GM18517 (cell line): ENCODE data around the gene NAGS.
"Not testable (repeated sequence)": the region's sequence is repeated elsewhere in the genome, so short reads cannot be mapped to it uniquely, and the experiment has no call there.

Experiments
- ATAC-seq: cut with Tn5 transposase; IDR thresholded peaks from one replicate; pipeline ENCODE4 v1.9.1; 2021; ENCODE audit warnings: mild to moderate bottlenecking, moderate library complexity; ENCODE audit not compliant: unreplicated experiment

The NAGS gene

DNA sequence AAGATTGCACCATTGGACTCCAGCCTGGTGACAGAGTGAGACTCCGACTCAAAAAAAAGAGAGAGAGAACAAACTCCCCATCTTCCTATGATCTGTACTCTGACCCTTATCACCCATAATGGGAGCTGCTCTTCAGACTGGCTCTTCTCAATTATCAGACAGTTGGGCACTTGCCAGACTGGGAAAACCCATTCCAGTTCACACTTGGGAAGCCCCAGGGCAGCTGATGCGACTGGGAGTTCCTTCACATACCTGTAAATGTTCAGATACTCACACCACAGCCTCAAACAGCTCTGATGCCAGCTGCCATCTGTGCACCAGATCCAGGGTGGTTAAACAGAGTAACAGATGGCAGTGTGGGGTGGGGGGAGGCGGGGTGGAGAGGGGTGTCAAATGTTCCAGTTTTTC is 34.2 kb downstream of the NAGS start:
- ATAC-seq = no peak

DNA sequence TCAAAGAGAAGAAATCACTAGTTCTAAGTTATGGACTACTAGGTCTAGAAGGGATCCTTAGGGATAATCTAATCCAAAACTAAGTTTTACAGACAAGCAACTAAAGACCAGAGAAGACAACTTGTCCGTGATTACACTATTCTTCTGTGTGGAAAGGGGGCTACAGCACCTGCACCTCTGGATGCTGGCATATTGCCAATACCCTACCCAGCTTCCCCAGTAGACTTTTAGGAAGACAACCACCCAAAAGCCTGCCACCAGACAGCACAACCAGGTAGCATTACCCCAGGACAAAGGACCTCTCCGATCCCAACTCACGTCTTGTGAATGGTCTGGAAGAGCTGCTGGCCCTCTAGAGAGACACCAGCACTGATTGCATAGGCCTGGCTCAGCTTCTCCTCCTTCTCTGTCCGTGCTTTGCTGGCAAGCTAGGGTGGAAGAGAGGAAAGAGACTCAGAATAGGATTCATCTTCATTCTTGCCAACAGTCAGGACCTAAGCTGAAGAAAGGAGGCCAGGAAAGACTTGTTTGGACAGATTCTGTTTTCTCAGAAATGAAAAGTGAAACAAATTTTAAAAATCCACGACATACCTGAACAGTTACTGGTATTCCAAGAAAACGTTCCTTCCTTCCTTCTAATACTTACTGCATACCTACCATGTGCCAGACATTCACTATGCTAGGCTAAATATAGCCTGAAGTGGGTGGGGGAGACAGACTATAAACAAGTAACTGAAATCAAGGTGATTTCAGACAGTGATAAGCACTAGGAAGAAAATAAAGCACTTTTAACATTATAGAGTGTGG is 35.6 kb downstream of the NAGS start:
- no peak for ATAC-seq

DNA sequence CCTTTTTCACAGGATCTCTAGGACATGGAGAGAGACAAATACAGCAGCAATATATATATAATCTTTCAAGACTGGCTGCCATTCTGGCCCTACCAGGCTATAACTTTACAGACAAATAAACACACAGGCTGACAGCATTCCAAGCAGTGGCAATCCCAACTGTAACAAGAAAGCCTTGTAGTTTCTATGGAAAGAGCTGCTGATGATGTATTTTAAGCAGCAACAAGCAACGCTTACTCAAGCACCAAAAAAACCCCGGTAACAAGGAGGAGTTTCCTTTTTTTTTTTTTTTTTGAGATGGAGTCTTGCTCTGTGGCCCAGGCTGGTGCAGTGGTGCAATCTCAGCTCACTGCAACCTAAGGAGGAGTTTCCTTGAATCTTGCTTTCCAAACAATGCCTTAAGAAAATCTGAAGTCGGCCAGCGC is 38.9 kb downstream of the NAGS start:
- no peak for ATAC-seq

DNA sequence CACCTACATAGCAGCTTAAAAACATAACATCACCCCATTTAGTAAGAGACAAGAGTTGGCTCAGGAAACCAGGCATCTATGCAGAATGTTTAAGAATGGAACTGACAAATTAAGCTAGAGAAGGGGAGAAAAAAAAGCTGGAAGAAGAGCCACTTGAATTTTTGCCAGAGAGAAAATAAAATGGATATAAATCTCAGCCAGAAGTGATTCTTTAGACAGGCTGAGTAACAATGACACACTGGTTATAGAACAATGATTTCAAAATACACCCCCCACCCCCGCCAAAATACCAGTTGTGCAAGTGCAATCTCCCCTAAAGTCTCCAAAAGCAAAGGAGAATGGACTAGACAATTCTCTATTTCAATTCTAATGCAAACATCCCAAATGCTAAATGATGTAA is 39.6 kb downstream of the NAGS start:
- no peak for ATAC-seq

DNA sequence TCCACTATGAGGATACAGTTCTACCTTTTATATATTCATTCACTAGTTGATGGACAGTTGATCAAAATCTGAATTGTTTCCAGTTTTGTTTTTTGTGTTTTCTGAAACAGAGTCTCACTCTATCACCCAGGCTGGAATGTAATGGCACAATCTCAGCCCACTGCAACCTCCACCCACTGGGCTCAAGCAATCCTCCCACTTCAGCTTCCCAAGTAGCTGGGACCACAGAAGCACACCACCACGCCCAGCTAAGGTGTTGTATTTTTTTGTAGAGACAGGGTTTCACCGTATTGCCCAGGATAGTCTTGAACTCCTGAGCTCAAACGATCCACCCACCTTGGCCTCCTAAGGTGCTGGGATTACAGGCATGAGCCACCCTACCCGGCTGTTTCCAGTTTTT is 41.1 kb downstream of the NAGS start:
- ATAC-seq = no peak

DNA sequence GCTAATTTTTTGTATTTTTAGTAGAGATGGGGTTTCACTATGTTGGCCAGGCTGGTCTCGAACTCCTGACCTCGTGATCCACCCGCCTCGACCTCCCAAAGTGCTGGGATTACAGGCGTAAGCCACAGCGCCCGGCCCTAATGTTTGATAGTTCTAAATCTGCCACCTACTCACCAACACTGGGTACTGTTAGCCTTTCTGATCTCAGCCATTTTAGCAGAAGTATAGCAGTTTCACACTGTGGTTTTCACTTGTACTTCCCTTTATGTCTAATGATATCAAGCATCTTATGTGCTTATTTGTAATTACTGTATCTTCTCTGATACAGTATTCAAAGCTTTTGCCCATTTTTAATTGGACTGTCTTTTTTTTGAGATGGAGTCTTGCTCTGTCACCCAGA is 42.5 kb downstream of the NAGS start:
- not testable (repeated sequence) for ATAC-seq

DNA sequence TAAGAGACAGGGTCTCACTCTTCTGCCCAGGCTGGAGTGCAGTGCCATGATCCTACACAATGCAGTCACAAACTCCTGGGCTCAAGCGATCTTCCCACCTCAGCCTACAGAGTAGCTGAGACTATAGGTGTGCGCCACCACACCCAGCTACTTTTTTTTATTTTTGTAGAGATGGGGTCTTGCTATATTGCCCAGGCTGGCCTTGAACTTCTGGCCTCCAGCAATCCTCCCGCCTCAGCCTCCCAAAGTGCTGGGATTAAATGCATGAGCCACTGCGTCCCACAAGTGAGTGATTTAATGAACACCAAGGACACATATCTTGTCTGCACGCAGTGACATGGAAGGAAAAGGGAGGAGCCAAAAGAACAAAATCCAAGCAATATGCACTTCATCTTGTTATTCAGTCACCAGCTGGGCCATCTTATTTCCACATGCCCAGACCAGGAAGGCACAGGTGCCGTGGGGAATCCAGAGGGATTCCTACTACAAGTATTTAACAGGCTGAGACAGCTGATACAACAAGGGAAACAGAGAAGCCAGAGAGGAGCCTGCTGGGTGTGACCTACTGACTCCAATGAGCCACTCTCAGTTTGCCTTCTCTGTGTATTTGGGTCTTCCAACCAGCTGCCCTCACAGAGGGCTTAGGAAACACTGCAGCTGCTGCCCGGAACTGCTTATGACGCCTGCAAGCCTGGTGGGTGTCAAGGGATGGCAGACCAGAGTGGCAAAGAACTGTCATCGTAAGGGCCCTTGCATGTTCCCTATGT is 45.1 kb downstream of the NAGS start:
- no peak for ATAC-seq

DNA sequence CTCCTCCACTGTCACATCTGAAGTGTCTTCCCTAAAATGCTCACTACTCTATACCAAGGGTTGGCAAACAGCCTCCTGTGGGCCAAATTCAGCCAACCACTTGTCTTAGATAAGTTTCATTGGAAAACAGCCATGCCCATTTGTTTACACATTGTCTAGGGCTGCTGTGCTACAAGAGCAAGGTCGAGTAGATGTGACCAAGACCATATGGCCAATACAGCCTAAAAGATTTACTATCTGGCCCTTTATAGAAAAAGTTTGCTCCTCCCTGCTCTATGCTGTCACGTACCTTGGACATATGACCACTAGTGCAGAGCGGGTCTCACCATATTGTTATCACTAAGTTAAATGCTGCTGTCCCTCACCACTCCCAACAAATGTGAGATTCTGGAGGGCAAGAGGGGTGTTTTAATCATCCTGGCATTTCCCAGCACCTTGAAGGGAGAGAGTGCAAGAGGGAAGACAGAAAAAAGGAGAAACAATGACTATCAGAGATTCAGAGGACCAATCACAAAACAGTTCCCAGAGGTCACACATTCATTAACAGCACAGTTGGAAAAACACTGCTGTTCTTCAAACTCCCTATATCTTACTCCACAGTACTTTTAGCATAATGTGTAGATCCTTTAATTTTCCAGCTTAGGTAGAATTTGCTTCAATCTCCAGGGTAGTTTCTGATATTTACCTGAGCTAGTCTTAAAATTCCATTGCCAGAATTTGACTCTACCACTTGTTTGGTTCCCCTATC is 48.9 kb downstream of the NAGS start:
- no peak for ATAC-seq
